Keratinocyte (primary cell): Measurements from ENCODE around the gene TMEM132D. TPM values are rescaled to one million over a fixed set of nuclear protein-coding genes. Genes with fewer than 3 reads are reported as not detected.

ENCODE experiments used
- DNase-seq: peaks from one replicate; pipeline ENCODE4 v3.0.0-alpha.2; 2011; ENCODE audit warnings: low read depth, missing footprints, low spot score
- FAIRE-seq: peaks from 2 replicates; lab custom pipeline; 2011; peaks lifted over from hg19 to GRCh38; lab: Jason Lieb, UNC
- H2AFZ ChIP-seq: 2 replicates; pipeline ENCODE4 v1.6.0; 2012; ENCODE audit warnings: low read length, control low read depth, inconsistent platforms; ENCODE audit not compliant: control insufficient read depth
- H3K27ac ChIP-seq: 2 replicates; pipeline ENCODE4 v1.5.1; 2011; ENCODE audit warnings: low read length; ENCODE audit not compliant: control insufficient read depth, insufficient read depth
- H3K27me3 ChIP-seq: 3 replicates; pipeline ENCODE4 v1.6.0; 2011; ENCODE audit warnings: low read length; ENCODE audit not compliant: control insufficient read depth, insufficient read depth; ENCODE audit errors: extremely low read depth
- H3K36me3 ChIP-seq, 2 experiments: 2 replicates in 1 of 2; 3 replicates in 1 of 2; pipeline ENCODE4 v1.5.1; 2011; ENCODE audit warnings: low read length in 2 of 2, mild to moderate bottlenecking in 1 of 2; ENCODE audit not compliant: control insufficient read depth in 2 of 2, insufficient read depth in 2 of 2; ENCODE audit errors: extremely low read depth in 1 of 2
- H3K4me1 ChIP-seq: 3 replicates; pipeline ENCODE4 v1.5.1; 2011; ENCODE audit warnings: low read length; ENCODE audit not compliant: control insufficient read depth, insufficient read depth; ENCODE audit errors: extremely low read depth
- H3K4me2 ChIP-seq: 3 replicates; pipeline ENCODE4 v1.6.0; 2011; ENCODE audit warnings: low read depth, low read length; ENCODE audit not compliant: control insufficient read depth, insufficient read depth; ENCODE audit errors: extremely low read depth
- H3K4me3 ChIP-seq, 3 experiments: fragments of 200-600 bp in 1 of 3; sonication (generic) in 1 of 3; 2 replicates in 2 of 3; 3 replicates in 1 of 3; pipeline ENCODE4 v1.5.1; 2011 to 2016; ENCODE audit warnings: low read length in 3 of 3, mild to moderate bottlenecking in 3 of 3, control low read depth in 2 of 3, inconsistent platforms in 1 of 3, low read depth in 1 of 3, mixed read lengths in 1 of 3, mixed run types in 1 of 3, moderate library complexity in 1 of 3; ENCODE audit not compliant: control insufficient read depth in 2 of 3, insufficient read depth in 2 of 3; ENCODE audit errors: extremely low read depth in 1 of 3
- H3K79me2 ChIP-seq: 2 replicates; pipeline ENCODE4 v1.6.0; 2012; ENCODE audit warnings: low read length; ENCODE audit not compliant: control insufficient read depth, insufficient read depth
- H3K9ac ChIP-seq: 3 replicates; pipeline ENCODE4 v1.6.0; 2011; ENCODE audit warnings: low read length; ENCODE audit not compliant: control insufficient read depth, insufficient read depth; ENCODE audit errors: extremely low read depth
- H3K9me1 ChIP-seq: 3 replicates; pipeline ENCODE4 v1.6.0; 2011; ENCODE audit warnings: low read length; ENCODE audit not compliant: control insufficient read depth, insufficient read depth; ENCODE audit errors: extremely low read depth
- H3K9me3 ChIP-seq: 2 replicates; pipeline ENCODE4 v1.5.1; 2012; ENCODE audit warnings: low read depth, low read length; ENCODE audit not compliant: control insufficient read depth
- H4K20me1 ChIP-seq: 3 replicates; pipeline ENCODE4 v1.6.0; 2011; ENCODE audit warnings: low read length; ENCODE audit not compliant: control insufficient read depth, insufficient read depth; ENCODE audit errors: extremely low read depth
- CTCF ChIP-seq, 3 experiments: IDR thresholded peaks in 1 of 3; conservative IDR thresholded peaks in 1 of 3; optimal IDR thresholded peaks in 1 of 3; 2 replicates in 2 of 3; 3 replicates in 1 of 3; pipeline versions ENCODE3 to v1.5.1; 2011; ENCODE audit warnings: low read length in 3 of 3, mild to moderate bottlenecking in 3 of 3, moderate library complexity in 2 of 3, control low read depth in 1 of 3, inconsistent platforms in 1 of 3; ENCODE audit not compliant: insufficient read depth in 2 of 3; ENCODE audit errors: extremely low read depth in 1 of 3
- EZH2 ChIP-seq: IDR thresholded peaks from one replicate; pipeline ENCODE4 v1.6.1; 2012; ENCODE audit warnings: inconsistent platforms, mild to moderate bottlenecking, low read length, moderate library complexity
- dilution Hi-C: fragments of 300-500 bp; cut with MboI; formaldehyde crosslinking; loops from one replicate; pipeline ENCODE4 v1.7.0; 2020; ENCODE audit warnings: low sequenced_read_pairs; ENCODE audit not compliant: extremely low pct_ligation_motif_present
- polyA plus RNA-seq, 5 experiments: library from polyadenylated mRNA; depleted of rRNA in 3 of 5; stranded (reverse) in 3 of 5; stranded (forward) in 1 of 5; unstranded in 1 of 5; fragments of >200 nt; gene quantifications; 1 replicate in 1 of 5; 2 replicates in 3 of 5; 3 replicates in 1 of 5; pipeline versions ENCODE4 v1.2.1 to v1.2.3, GENCODE V29; 2011 to 2012; ENCODE audit warnings: missing spikeins in 2 of 5, low read depth in 1 of 5, low replicate concordance in 1 of 5

TMEM132D gene
- polyA plus RNA-seq, 1 donor (not counting 4 experiments of a cell fraction or from before 2014, with no cell fraction given), result not detected

GRCh38 chr12:129771238-129771637 is 132.6 kb downstream of the TMEM132D start:
- H3K4me3 ChIP-seq, result no peak overlapping the region
- H4K20me1 ChIP-seq, result no peaks in the 10 kb centered on the region
- no peaks in the 10 kb centered on the region for H3K4me1 ChIP-seq
- no peak overlapping the region for H2AFZ ChIP-seq
- H3K27me3 ChIP-seq, result no peaks in the 10 kb centered on the region
- H3K4me2 ChIP-seq, result no peak overlapping the region
- peaks cover 4% of the 10 kb centered on the region for H3K9me3 ChIP-seq
- dilution Hi-C loops, result no loop called here
- no peak overlapping the region for H3K27ac ChIP-seq
- DNase-seq (no peak), FAIRE-seq (no peak)
- H3K9ac ChIP-seq, result no peak overlapping the region
- H3K36me3 ChIP-seq, result no peaks in the 10 kb centered on the region
- TF ChIP-seq EZH2 (no peak), CTCF (optimal IDR thresholded peaks at IDR 0.05 in 1 of 3, IDR thresholded peaks at IDR 0.05 in 1 of 3, conservative IDR thresholded peaks at IDR 0.05 in 1 of 3; ENCODE audit: extremely low read depth in 1 of 3, insufficient read depth in 2 of 3, low read length in 3 of 3) (no peak)
- H3K9me1 ChIP-seq, result no peaks in the 10 kb centered on the region
- no peaks in the 10 kb centered on the region for H3K79me2 ChIP-seq

- H3K79me2 ChIP-seq, result no peaks in the 10 kb centered on the region
- no peaks in the 10 kb centered on the region for H3K9me1 ChIP-seq
- H3K4me2 ChIP-seq, result no peak overlapping the region
- no peak for FAIRE-seq
- DNase-seq, result no peak
- dilution Hi-C loops, result no loop called here
- H3K9ac ChIP-seq, result no peak overlapping the region
- peaks cover 4% of the 10 kb centered on the region for H3K9me3 ChIP-seq
- H3K27me3 ChIP-seq, result no peaks in the 10 kb centered on the region
- H3K36me3 ChIP-seq, result no peaks in the 10 kb centered on the region
- TF ChIP-seq EZH2, result no peak
- TF ChIP-seq CTCF (optimal IDR thresholded peaks at IDR 0.05 in 1 of 3, IDR thresholded peaks at IDR 0.05 in 1 of 3, conservative IDR thresholded peaks at IDR 0.05 in 1 of 3; ENCODE audit: extremely low read depth in 1 of 3, insufficient read depth in 2 of 3, low read length in 3 of 3), result no peak
- no peaks in the 10 kb centered on the region for H3K4me1 ChIP-seq
- H3K27ac ChIP-seq, result no peak overlapping the region
- no peak overlapping the region for H2AFZ ChIP-seq
- H4K20me1 ChIP-seq, result no peaks in the 10 kb centered on the region
- no peak overlapping the region for H3K4me3 ChIP-seq
Measured at GRCh38 chr12:129765719-129766118, 138.1 kb downstream of the TMEM132D start.
